T-helper 2 cell treated with Interferon-gamma antibody and Interleukin-4, amounts not matched to agents 100 ng/mL and 5 ng/mL, for 36 hours (primary cell): ENCODE measurements around the gene PIWIL1. TPM values are rescaled to one million over a fixed set of nuclear protein-coding genes. Genes with fewer than 3 reads are reported as not detected.

ENCODE experiments used
- total RNA-seq: library from RNA; stranded (reverse); gene quantifications from 2 replicates; pipeline ENCODE4 v1.2.3, GENCODE V29; 2022

The PIWIL1 gene
- total RNA-seq, 1 donor from 2014 or later, result 0.27 TPM

Other genes with a start within 250 kb of the PIWIL1 start
- gene FZD10, start 175.4 kb upstream of the PIWIL1 start, total RNA-seq, result not detected in 2 replicates